ENCODE measurements around the gene ANKS4B.
A peak's percentile ranks its signal among the peaks of the same experiment; 100 is the strongest.
"Not testable (repeated sequence)": the region's sequence is repeated elsewhere in the genome, so short reads cannot be mapped to it uniquely, and the experiment has no call there.

The ANKS4B gene

GRCh38 chr16:21233521-21234150 lies at the start of gene ANKS4B:
ANKS4B (plus strand) TSS chr16:21233699; CDS start chr16:21233738, 39 bp downstream.
- peak; percentile 75 for FAIRE-seq

- FAIRE-seq, result no peak
Observed at GRCh38 chr16:21183995-21184394, 49.5 kb upstream of the ANKS4B start.

GRCh38 chr16:21184834-21185233 lies 48.7 kb upstream of the ANKS4B start:
- FAIRE-seq, result no peak

GRCh38 chr16:21185659-21186325 lies 47.7 kb upstream of the ANKS4B start:
- no peak for FAIRE-seq

GRCh38 chr16:21186326-21186691 lies 47.2 kb upstream of the ANKS4B start:
- FAIRE-seq, result no peak

GRCh38 chr16:21189311-21189710 lies 44.2 kb upstream of the ANKS4B start:
- FAIRE-seq, result no peak

- FAIRE-seq, result no peak
Observed at GRCh38 chr16:21190013-21190412, 43.5 kb upstream of the ANKS4B start.

GRCh38 chr16:21190599-21190998 lies 42.9 kb upstream of the ANKS4B start:
- FAIRE-seq, result no peak

- no peak for FAIRE-seq
Observed at GRCh38 chr16:21192991-21193390, 40.5 kb upstream of the ANKS4B start.

GRCh38 chr16:21194771-21195301 lies 38.7 kb upstream of the ANKS4B start:
- FAIRE-seq, result no peak

GRCh38 chr16:21195330-21195729 lies 38.2 kb upstream of the ANKS4B start:
- not testable (repeated sequence) for FAIRE-seq

GRCh38 chr16:21197112-21197511 lies 36.4 kb upstream of the ANKS4B start:
- FAIRE-seq, result no peak

GRCh38 chr16:21197621-21198020 lies 35.9 kb upstream of the ANKS4B start:
- no peak for FAIRE-seq

GRCh38 chr16:21199607-21200218 lies 33.8 kb upstream of the ANKS4B start:
- no peak for FAIRE-seq

- FAIRE-seq, result no peak
Observed at GRCh38 chr16:21203155-21203797, 30.2 kb upstream of the ANKS4B start.

- no peak for FAIRE-seq
Observed at GRCh38 chr16:21205303-21205702, 28.2 kb upstream of the ANKS4B start.

GRCh38 chr16:21206550-21206949 lies 26.9 kb upstream of the ANKS4B start:
- FAIRE-seq, result no peak

GRCh38 chr16:21208446-21209230 lies 24.9 kb upstream of the ANKS4B start:
- no peak for FAIRE-seq

GRCh38 chr16:21211486-21211885 lies 22.0 kb upstream of the ANKS4B start, which contains the start of gene ZP2:
ZP2 (minus strand) TSS chr16:21211574; CDS start chr16:21211547, 27 bp downstream.
- no peak for FAIRE-seq

- no peak for FAIRE-seq
Observed at GRCh38 chr16:21214086-21214485, 19.4 kb upstream of the ANKS4B start.

- FAIRE-seq, result no peak
Observed at GRCh38 chr16:21217121-21217520, 16.4 kb upstream of the ANKS4B start.

- no peak for FAIRE-seq
Observed at GRCh38 chr16:21218153-21218552, 15.3 kb upstream of the ANKS4B start.

Measured in colon (tissue), 2 donors.